ENCODE data around the gene KCNQ2.

DNA sequence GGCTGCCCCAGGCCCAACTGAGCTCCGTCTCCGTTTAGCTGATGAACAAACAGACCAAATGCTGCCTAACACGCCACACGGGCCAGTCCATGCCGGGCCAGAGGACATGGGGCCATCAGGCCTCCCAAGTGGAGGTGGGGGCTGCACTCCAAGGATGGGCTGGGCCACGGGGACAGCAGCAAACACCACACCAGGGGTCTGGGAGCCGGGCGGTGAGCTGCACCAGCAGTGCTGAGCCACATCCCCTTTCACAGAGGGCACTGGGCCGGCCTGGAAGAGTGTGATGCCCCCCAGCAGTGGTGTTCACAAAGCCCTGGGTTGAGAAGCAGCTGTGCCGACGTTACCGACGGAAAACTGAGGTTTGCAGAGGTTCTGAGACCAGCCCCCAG lies 2.7 kb downstream of the KCNQ2 start:
- TF ChIP-seq POLR2A (IDR thresholded peaks at IDR 0.05) = no peak
- TF ChIP-seq, protein P1, sequence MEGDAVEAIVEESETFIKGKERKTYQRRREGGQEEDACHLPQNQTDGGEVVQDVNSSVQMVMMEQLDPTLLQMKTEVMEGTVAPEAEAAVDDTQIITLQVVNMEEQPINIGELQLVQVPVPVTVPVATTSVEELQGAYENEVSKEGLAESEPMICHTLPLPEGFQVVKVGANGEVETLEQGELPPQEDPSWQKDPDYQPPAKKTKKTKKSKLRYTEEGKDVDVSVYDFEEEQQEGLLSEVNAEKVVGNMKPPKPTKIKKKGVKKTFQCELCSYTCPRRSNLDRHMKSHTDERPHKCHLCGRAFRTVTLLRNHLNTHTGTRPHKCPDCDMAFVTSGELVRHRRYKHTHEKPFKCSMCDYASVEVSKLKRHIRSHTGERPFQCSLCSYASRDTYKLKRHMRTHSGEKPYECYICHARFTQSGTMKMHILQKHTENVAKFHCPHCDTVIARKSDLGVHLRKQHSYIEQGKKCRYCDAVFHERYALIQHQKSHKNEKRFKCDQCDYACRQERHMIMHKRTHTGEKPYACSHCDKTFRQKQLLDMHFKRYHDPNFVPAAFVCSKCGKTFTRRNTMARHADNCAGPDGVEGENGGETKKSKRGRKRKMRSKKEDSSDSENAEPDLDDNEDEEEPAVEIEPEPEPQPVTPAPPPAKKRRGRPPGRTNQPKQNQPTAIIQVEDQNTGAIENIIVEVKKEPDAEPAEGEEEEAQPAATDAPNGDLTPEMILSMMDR (IDR thresholded peaks at IDR 0.05) = no peak
